PC-3 (cell line): ENCODE results near the gene RPS3.

Source experiments
- CTCF ChIP-seq: fragments of 300-600 bp; sonication (generic); conservative IDR thresholded peaks from 2 replicates; pipeline ENCODE4 v1.5.1; 2017; ENCODE audit warnings: antibody characterized with exemption, low read depth, mild to moderate bottlenecking, low read length
- EZH2 ChIP-seq: fragments of 300-600 bp; sonication (generic); IDR thresholded peaks from one replicate; pipeline ENCODE4 v1.6.1; 2017; ENCODE audit warnings: antibody characterized with exemption, mild to moderate bottlenecking, low read length; ENCODE audit not compliant: unreplicated experiment
- EZH2phosphoT487 ChIP-seq: fragments of 300-600 bp; sonication (generic); IDR thresholded peaks from 2 replicates; pipeline ENCODE4 v1.6.1; 2018; ENCODE audit warnings: mild to moderate bottlenecking, antibody characterized with exemption, low read length, borderline replicate concordance

GRCh38 chr11:75365711-75366181 lies 33.6 kb upstream of the RPS3 start:
- TF ChIP-seq CTCF = no peak
- TF ChIP-seq EZH2 = no peak
- TF ChIP-seq EZH2phosphoT487 = no peak
